Uterus (tissue), 4 donors: Measurements from ENCODE around the gene FSTL5. TPM values are rescaled to one million over a fixed set of nuclear protein-coding genes. Genes with fewer than 3 reads are reported as not detected.

Experiments used
- DNase-seq, 2 donors: peaks; one replicate each; pipeline ENCODE4 v3.0.0-alpha.2; 2019 to 2020
- H3K27ac ChIP-seq, 2 donors: fragments of 200-600 bp; sonication (generic); 1 replicate in 1 of 2; 2 replicates in 1 of 2; pipeline ENCODE4 v1.5.1; 2016 to 2018
- H3K27me3 ChIP-seq, 2 donors: fragments of 200-600 bp; sonication (generic); one replicate each; pipeline ENCODE4 v1.5.1; 2018 to 2019; ENCODE audit warnings: control low read depth in 1 of 2
- H3K36me3 ChIP-seq, 2 donors: fragments of 200-600 bp; sonication (generic); one replicate each; pipeline ENCODE4 v1.5.1; 2019; ENCODE audit warnings: control low read depth in 1 of 2
- H3K4me1 ChIP-seq, 2 donors: fragments of 200-600 bp; sonication (generic); one replicate each; pipeline ENCODE4 v1.5.1; 2018 to 2019; ENCODE audit warnings: control low read depth in 1 of 2
- H3K4me3 ChIP-seq, 2 donors: fragments of 200-600 bp; sonication (generic); 1 replicate in 1 of 2; 2 replicates in 1 of 2; pipeline ENCODE4 v1.5.1; 2018 to 2019; ENCODE audit warnings: mild to moderate bottlenecking in 1 of 2
- H3K9me3 ChIP-seq, 2 donors: fragments of 200-600 bp; sonication (generic); one replicate each; pipeline ENCODE4 v1.5.1; 2019; ENCODE audit warnings: control low read depth in 1 of 2
- CTCF ChIP-seq, 4 experiments: fragments of 200-600 bp in 2 of 4; fragments of 450-650 bp in 2 of 4; sonication (generic) in 2 of 4; IDR thresholded peaks; one replicate each; pipeline ENCODE4 v1.5.1; 2016 to 2019; ENCODE audit warnings: antibody characterized with exemption in 4 of 4, mild to moderate bottlenecking in 2 of 4, moderate library complexity in 1 of 4
- POLR2A ChIP-seq, 2 donors: fragments of 450-650 bp; IDR thresholded peaks; one replicate each; pipeline ENCODE4 v1.6.1; 2016; ENCODE audit warnings: antibody characterized with exemption in 2 of 2, mild to moderate bottlenecking in 1 of 2, moderate library complexity in 1 of 2
- intact Hi-C: fragments of 100-400 bp; cut with DNase I; formaldehyde crosslinking; loops from one replicate; pipeline ENCODE4 v1.15.1; 2023; ENCODE audit warnings: low total_unique reads
- total RNA-seq, 4 donors: library from RNA; depleted of rRNA in 3 of 4; stranded (reverse); fragments of >200 nt in 3 of 4; gene quantifications; one replicate each; pipeline versions ENCODE4 v1.1.0 to v1.2.4, GENCODE V29; 2014 to 2023
- donor health status: DM: yes; HTN: yes; CAD: no.

The FSTL5 gene
- total RNA-seq, 4 donors from 2014 or later: 2.4 TPM; not detected in 3

GRCh38 chr4:162164906-162165510 lies 1.2 kb upstream of the FSTL5 start:
- H3K4me1 ChIP-seq: no peaks in the 10 kb centered on the region
- no peak overlapping the region for H3K27ac ChIP-seq
- H3K4me3 ChIP-seq: no peak overlapping the region
- no peaks in the 10 kb centered on the region for H3K36me3 ChIP-seq
- TF ChIP-seq POLR2A (IDR thresholded peaks at IDR 0.05): no peak
- no peak for TF ChIP-seq CTCF (IDR thresholded peaks at IDR 0.05)
- no peak for DNase-seq
- peaks cover 0 to 3% of the 10 kb centered on the region in 2 donors for H3K27me3 ChIP-seq
- H3K9me3 ChIP-seq: no peaks in the 10 kb centered on the region
- intact Hi-C loops: no loop called here

- intact Hi-C loops: no loop called here
- Histone ChIP-seq H3K27me3 (peaks cover 0 to 3% of the 10 kb centered on the region in 2 donors), H3K27ac (no peak overlapping the region), H3K4me1 (no peaks in the 10 kb centered on the region), H3K9me3 (no peaks in the 10 kb centered on the region), H3K36me3 (no peaks in the 10 kb centered on the region), H3K4me3 (no peak overlapping the region)
- DNase-seq: no peak
- no peak for TF ChIP-seq CTCF (IDR thresholded peaks at IDR 0.05)
- no peak for TF ChIP-seq POLR2A (IDR thresholded peaks at IDR 0.05)
These were observed 1.1 kb downstream of the FSTL5 start for GRCh38 chr4:162162672-162163071.

DNA sequence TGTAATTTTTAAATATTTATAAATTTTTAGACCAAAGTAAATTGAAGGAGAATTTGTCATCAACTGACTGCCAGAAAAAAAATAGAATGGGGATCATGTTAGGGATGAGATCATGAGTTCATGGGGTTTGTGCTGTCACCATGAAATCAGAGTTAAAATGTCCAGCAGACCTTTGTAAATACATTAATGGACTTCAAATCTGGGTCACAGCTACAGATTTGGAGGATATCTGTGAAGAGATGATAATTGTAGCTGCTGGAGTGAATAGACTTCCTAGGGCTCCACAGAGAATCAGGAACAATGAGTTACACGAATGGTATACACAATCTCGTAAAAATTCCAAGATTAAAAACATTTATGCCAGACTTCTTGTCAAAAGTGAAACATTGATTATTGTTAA lies 6.6 kb downstream of the FSTL5 start:
- no peaks in the 10 kb centered on the region for H3K4me1 ChIP-seq
- DNase-seq: no peak
- intact Hi-C loops: no loop called here
- TF ChIP-seq CTCF (IDR thresholded peaks at IDR 0.05): no peak
- no peak for TF ChIP-seq POLR2A (IDR thresholded peaks at IDR 0.05)
- H3K27me3 ChIP-seq: no peaks in the 10 kb centered on the region
- no peak overlapping the region for H3K27ac ChIP-seq
- H3K9me3 ChIP-seq: no peaks in the 10 kb centered on the region
- H3K4me3 ChIP-seq: no peak overlapping the region
- H3K36me3 ChIP-seq: no peaks in the 10 kb centered on the region

DNA sequence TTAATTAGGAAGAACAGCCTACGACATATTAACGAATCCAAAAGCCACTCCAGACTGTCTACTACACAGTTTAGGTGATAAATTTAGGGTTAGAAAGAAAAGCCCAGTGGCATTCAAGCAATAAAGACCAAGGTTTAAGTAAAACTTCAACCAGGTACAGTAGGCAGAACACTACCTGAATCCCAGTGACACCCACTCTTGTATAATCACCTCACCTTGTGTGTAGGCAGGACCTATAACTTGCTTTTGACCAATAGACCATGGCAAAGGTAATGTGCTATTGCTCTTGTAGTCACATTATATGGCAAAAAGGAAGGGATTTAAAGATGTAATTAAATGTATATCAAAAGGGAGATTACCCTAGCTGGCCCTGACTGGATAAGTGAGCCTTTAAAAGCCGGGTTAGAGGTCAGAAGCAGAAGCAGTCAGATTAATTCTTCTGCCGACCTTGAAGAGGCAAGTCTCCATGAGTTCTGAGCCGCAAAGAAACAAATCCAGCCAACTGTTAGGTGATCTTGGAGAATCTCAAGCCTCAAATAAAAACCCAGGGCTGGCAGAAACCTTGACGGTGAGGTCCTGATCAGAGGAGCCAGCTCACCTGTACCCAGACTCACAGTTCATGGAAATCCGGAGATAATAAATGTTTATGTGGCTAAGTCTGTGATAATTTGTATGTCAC lies 8.8 kb downstream of the FSTL5 start:
- TF ChIP-seq POLR2A (IDR thresholded peaks at IDR 0.05): no peak
- TF ChIP-seq CTCF (IDR thresholded peaks at IDR 0.05): no peak
- H3K36me3 ChIP-seq: no peaks in the 10 kb centered on the region
- H3K4me3 ChIP-seq: no peak overlapping the region
- H3K27ac ChIP-seq: no peak overlapping the region
- no peaks in the 10 kb centered on the region for H3K27me3 ChIP-seq
- intact Hi-C loops: no loop called here
- H3K4me1 ChIP-seq: no peaks in the 10 kb centered on the region
- no peak for DNase-seq
- H3K9me3 ChIP-seq: no peaks in the 10 kb centered on the region

- Histone ChIP-seq H3K36me3 (no peaks in the 10 kb centered on the region), H3K9me3 (no peaks in the 10 kb centered on the region), H3K27me3 (no peaks in the 10 kb centered on the region), H3K4me1 (no peaks in the 10 kb centered on the region), H3K27ac (no peak overlapping the region), H3K4me3 (no peak overlapping the region)
- no peak for TF ChIP-seq CTCF (IDR thresholded peaks at IDR 0.05)
- TF ChIP-seq POLR2A (IDR thresholded peaks at IDR 0.05): no peak
- DNase-seq: no peak
- intact Hi-C loops: no loop called here
These were observed 11.9 kb downstream of the FSTL5 start for GRCh38 chr4:162151850-162152249.
